Neutrophil (primary cell): ENCODE measurements around the gene EHMT1.
A peak's percentile ranks its signal among the peaks of the same experiment; 100 is the strongest.

Source experiments
- H3K27ac ChIP-seq: fragments of 200-600 bp; sonication (generic); 2 replicates; pipeline ENCODE4 v1.5.1; 2016; ENCODE audit warnings: mild to moderate bottlenecking, moderate library complexity
- H3K27me3 ChIP-seq: fragments of 200-600 bp; sonication (generic); 2 replicates; pipeline ENCODE4 v1.6.0; 2016; ENCODE audit warnings: mild to moderate bottlenecking
- H3K36me3 ChIP-seq: fragments of 200-600 bp; sonication (generic); 2 replicates; pipeline ENCODE4 v1.5.1; 2017
- H3K4me1 ChIP-seq, 2 experiments: fragments of 200-600 bp in 1 of 2; sonication (generic) in 1 of 2; 1 replicate in 1 of 2; 2 replicates in 1 of 2; pipeline versions ENCODE4 v1.5.1 to v1.6.1; 2013 to 2016; ENCODE audit warnings: low read depth in 1 of 2, low read length in 1 of 2, mild to moderate bottlenecking in 1 of 2, moderate library complexity in 1 of 2; ENCODE audit not compliant: control insufficient read depth in 1 of 2, insufficient read depth in 1 of 2
- H3K4me3 ChIP-seq, 2 experiments: fragments of 200-600 bp in 1 of 2; sonication (generic) in 1 of 2; 1 replicate in 1 of 2; 2 replicates in 1 of 2; pipeline ENCODE4 v1.5.1; 2013 to 2016; ENCODE audit warnings: low read depth in 1 of 2, low read length in 1 of 2, mild to moderate bottlenecking in 1 of 2, moderate library complexity in 1 of 2
- H3K9me3 ChIP-seq: fragments of 200-600 bp; sonication (generic); 2 replicates; pipeline ENCODE4 v1.5.1; 2016
- TF ChIP-seq, protein P1 (sequence below): fragments of 200-600 bp; sonication (generic); IDR thresholded peaks from 2 replicates; pipeline ENCODE4 v1.5.1; 2016; ENCODE audit warnings: antibody characterized with exemption

Gene EHMT1

DNA sequence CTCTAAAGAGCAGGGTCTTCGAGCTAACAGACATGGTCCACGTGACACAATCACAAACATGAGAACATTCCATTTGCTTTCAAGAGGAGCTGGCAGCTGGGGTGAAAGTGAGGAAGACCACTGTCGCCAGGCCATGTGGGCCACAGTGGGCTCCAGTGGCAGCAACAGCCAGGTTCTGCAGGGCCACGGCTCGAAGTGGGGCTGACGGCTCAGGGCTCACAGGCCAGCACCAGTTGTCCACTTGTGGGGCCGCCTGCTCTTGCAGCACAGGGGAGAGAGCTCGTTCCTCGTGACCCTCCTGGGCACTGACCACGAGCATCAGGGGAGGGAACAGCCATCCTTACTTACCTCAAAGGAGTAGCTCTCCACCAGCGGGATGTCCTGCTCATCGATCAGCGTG, 30.5 kb upstream of the EHMT1 start:
- H3K9me3 ChIP-seq = no peaks in the 10 kb centered on the region
- no peak overlapping the region for H3K4me3 ChIP-seq
- no peaks in the 10 kb centered on the region for H3K36me3 ChIP-seq
- no peak overlapping the region for H3K27ac ChIP-seq
- TF ChIP-seq, protein P1, sequence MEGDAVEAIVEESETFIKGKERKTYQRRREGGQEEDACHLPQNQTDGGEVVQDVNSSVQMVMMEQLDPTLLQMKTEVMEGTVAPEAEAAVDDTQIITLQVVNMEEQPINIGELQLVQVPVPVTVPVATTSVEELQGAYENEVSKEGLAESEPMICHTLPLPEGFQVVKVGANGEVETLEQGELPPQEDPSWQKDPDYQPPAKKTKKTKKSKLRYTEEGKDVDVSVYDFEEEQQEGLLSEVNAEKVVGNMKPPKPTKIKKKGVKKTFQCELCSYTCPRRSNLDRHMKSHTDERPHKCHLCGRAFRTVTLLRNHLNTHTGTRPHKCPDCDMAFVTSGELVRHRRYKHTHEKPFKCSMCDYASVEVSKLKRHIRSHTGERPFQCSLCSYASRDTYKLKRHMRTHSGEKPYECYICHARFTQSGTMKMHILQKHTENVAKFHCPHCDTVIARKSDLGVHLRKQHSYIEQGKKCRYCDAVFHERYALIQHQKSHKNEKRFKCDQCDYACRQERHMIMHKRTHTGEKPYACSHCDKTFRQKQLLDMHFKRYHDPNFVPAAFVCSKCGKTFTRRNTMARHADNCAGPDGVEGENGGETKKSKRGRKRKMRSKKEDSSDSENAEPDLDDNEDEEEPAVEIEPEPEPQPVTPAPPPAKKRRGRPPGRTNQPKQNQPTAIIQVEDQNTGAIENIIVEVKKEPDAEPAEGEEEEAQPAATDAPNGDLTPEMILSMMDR = no peak
- peaks cover 28 to 33% of the 10 kb centered on the region in 2 experiments for H3K4me1 ChIP-seq
- peaks cover 4% of the 10 kb centered on the region for H3K27me3 ChIP-seq

DNA sequence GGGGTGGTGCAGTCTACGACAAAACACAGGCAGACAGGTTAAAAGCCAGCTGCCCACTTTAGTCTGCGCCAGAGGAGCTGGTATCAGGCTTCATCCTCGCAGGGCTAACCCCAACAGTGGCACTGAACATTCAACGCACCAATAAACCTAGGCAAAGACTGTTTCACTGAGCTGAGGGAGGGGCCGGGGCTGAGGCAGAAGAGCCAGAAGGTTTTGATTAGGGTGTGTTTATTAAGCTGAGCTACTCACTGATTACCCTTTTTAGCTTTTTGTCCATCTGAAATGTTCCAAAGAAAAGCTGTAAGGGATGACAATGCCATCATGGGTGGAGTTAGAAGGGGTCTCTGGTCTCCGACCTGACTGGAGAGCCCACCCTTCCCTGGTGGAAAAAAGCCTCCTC, 29.9 kb upstream of the EHMT1 start:
- Histone ChIP-seq H3K36me3 (no peaks in the 10 kb centered on the region), H3K4me3 (no peak overlapping the region), H3K27me3 (peaks cover 4% of the 10 kb centered on the region), H3K4me1 (peaks cover 28 to 33% of the 10 kb centered on the region in 2 experiments), H3K9me3 (no peaks in the 10 kb centered on the region), H3K27ac (no peak overlapping the region)
- TF ChIP-seq, protein P1 = no peak

DNA sequence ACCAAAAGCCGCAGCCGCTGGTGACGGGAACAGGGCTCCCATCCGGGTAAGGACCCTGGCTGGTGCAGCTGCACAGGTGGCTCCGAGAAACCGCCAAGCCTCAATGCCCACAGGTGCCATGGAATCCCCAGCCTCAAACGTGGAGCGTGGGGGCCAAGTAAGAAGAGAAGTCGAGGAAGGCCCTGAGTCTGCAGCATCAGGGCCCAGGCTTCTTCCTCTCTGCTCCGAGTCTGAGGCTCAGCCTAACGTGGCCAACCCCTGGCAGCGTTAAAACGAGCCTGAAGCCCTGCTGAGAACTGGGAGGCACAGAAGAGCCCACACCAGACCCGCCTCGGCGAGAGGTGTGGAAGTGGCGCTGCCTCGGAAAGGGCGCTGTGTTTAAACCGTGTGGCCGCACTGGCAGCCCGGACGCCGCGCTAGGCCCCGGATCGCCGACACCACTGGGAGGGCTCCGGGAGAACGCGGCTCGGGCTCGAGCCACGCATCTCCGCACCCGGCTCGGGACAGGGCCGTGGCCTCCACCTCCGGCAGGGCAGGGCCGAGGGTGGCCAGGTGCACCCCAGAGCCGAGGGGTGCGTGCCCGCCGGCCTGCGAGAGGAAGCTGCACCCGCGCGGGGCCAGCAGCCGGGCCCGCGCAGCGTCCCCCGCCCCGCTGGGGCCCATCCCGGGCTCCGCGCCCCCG, 29.2 kb upstream of the EHMT1 start:
- Histone ChIP-seq H3K36me3 (no peaks in the 10 kb centered on the region), H3K27ac (no peak overlapping the region), H3K9me3 (no peaks in the 10 kb centered on the region), H3K27me3 (peaks cover 4% of the 10 kb centered on the region), H3K4me3 (peak overlapping the region; percentile 53 to 55), H3K4me1 (peaks cover 28 to 33% of the 10 kb centered on the region in 2 experiments)
- TF ChIP-seq, protein P1 = no peak

DNA sequence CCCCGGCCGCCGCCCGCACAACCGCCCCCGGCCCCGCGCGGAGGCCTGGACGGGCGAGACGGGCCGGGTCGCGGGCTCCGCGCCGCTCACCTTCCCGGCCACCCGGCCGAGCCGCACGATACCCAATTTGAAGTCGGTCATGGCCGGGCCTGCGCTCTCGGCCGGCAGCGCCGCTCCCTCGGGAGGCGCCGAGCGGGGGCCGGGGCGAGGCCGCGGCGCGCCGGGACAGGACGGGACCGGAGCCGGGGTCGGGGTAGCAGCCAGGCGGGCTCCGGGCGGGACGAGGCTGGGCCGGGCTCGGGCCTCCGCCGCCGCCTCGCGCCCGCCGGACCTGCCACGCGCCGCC, 28.7 kb upstream of the EHMT1 start:
- Histone ChIP-seq H3K27ac (no peak overlapping the region), H3K9me3 (no peaks in the 10 kb centered on the region), H3K4me1 (peaks cover 28 to 33% of the 10 kb centered on the region in 2 experiments), H3K36me3 (no peaks in the 10 kb centered on the region), H3K27me3 (peaks cover 4% of the 10 kb centered on the region), H3K4me3 (peak overlapping the region; percentile 53 to 55)
- TF ChIP-seq, protein P1 = no peak

- TF ChIP-seq, protein P1 = peak; percentile 32
- Histone ChIP-seq H3K27ac (peak within 1 kb of the TSS; percentile 70), H3K9me3 (no peaks in the 10 kb centered on the region), H3K36me3 (no peaks in the 10 kb centered on the region), H3K4me3 (peak within 1 kb of the TSS; percentile 65 to 83), H3K27me3 (peaks cover 4% of the 10 kb centered on the region), H3K4me1 (peaks cover 28 to 33% of the 10 kb centered on the region in 2 experiments)
Observed at GRCh38 chr9:137590469-137591383, 28.1 kb upstream of the EHMT1 start, which contains the start of gene ZMYND19. Gene ZMYND19, minus strand, starts transcription at chr9:137590512. Its CDS starts 249 bp downstream, at chr9:137590263.
